Raji (cell line): ENCODE measurements around the gene GANC.

Experiments used
- POLR2A ChIP-seq: IDR thresholded peaks from 2 replicates; pipeline ENCODE4 v1.6.1; 2011; ENCODE audit warnings: low read depth, low read length, control low read depth; ENCODE audit not compliant: insufficient read depth

GANC gene

GRCh38 chr15:42329161-42329560 lies 56.2 kb downstream of the GANC start:
- no peak for TF ChIP-seq POLR2A

- TF ChIP-seq POLR2A, result no peak
Measured at GRCh38 chr15:42329992-42330391, 57.0 kb downstream of the GANC start.

GRCh38 chr15:42331235-42331634 lies 58.2 kb downstream of the GANC start:
- TF ChIP-seq POLR2A, result no peak

- no peak for TF ChIP-seq POLR2A
Measured at GRCh38 chr15:42332331-42332730, 59.3 kb downstream of the GANC start.

- no peak for TF ChIP-seq POLR2A
Measured at GRCh38 chr15:42335074-42335473, 62.1 kb downstream of the GANC start.

DNA sequence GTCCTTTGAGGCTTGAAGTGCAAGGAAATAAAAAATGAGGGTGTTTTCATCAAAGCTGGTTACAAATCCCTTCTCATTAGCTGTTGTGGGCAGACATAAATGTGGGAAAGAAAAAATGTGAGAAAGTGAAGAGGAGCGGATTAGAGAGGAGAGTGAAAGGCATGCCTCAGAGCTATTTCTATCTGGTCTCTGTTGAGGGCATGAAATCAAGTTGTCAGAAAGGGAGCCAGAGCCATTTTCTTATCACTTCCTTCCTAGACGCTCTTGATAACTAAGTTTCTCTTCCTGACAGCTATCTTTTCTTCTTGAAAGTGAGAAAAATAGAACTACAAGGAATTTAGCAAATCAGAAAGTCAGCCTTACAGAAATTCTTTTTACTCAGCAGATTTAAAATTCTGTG lies 65.5 kb downstream of the GANC start:
- no peak for TF ChIP-seq POLR2A

- no peak for TF ChIP-seq POLR2A
Measured at GRCh38 chr15:42343596-42344232, 70.7 kb downstream of the GANC start.

GRCh38 chr15:42344763-42345162 lies 71.8 kb downstream of the GANC start:
- no peak for TF ChIP-seq POLR2A

GRCh38 chr15:42345504-42345903 lies 72.5 kb downstream of the GANC start:
- TF ChIP-seq POLR2A, result no peak

GRCh38 chr15:42348083-42348482 lies 75.1 kb downstream of the GANC start:
- no peak for TF ChIP-seq POLR2A

GRCh38 chr15:42349186-42349585 lies 76.2 kb downstream of the GANC start:
- no peak for TF ChIP-seq POLR2A

DNA sequence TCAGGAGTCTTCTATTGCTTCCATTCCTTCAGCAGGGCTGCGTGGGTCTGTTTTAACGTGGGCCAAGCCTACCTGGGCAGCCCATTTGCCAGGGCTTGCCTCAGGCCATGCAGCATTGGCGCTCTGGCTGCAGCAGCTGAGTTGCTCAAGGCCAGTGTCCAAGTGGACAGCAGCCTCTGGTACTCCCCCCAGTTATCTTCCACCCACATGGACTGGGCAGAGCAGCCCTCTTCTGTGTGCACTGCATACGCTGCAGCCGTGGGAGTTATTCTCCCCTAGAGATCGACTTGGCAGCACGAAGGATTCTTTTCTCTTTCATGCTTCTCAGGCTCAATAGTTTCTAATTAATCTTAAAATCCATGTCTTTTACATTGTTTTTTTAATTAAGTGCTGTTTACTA lies 79.4 kb downstream of the GANC start:
- no peak for TF ChIP-seq POLR2A

DNA sequence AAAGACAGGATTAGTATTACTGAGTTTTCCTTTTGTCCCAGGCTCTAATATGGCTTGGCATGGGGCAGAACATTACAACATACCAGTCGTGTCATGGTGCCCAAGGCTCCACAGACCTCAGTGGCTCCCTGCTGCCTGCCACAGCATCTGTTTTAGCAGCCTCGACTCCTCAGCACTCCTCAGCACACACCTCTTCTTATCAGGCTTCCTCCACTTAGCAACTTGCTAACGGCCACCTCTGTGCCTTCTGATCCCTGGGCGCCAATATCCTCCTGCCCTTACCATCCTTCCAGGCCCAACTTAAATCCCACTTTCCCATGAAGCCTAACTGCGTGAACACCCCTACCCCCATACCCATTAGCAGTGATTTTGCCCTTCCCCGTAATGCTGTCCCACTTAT lies 80.1 kb downstream of the GANC start:
- no peak for TF ChIP-seq POLR2A

DNA sequence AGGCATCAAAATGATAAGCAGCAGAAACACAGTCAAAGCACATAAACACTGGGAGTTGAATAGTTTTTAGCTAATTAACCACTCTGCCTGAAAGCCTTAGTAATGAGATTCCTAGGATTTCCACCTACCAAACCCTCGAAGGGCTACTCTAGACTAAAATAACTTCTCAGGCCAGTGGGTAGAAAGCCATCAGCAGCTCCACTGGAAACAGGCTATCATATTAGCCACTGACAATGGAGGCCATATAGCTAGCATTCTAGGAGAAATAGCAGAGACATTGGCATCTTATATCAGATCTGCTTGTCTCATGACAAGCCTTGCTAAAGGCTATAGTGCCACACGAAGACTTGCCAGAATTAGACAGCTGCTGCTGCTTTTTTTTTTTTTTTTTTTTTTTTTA lies 81.8 kb downstream of the GANC start:
- TF ChIP-seq POLR2A, result no peak

DNA sequence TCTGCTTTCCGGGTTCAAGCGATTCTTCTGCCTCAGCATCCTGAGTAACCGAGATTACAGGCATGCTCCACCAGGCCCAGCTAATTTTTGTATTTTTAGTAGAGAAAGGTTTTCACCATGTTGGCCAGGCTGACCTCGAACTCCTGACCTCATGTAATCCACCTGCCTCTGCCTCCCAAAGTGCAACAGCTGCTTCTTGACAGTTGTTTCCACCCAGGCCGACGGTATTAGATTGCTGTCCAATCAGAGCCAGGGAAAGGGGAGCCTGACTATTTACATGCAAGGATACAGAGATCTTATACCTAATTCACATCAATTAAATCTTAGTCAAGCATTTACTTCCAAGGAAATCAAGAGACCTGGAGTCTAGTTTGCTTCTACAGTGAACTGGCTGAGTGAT lies 82.3 kb downstream of the GANC start:
- TF ChIP-seq POLR2A, result no peak

- no peak for TF ChIP-seq POLR2A
Measured at GRCh38 chr15:42356851-42357250, 83.8 kb downstream of the GANC start.

GRCh38 chr15:42358141-42358540 lies 85.1 kb downstream of the GANC start:
- TF ChIP-seq POLR2A, result no peak
